COLO668 (cell line): ENCODE results near the gene CCDC66.
"Not testable (repeated sequence)": the region's sequence is repeated elsewhere in the genome, so short reads cannot be mapped to it uniquely, and the experiment has no call there.

ENCODE experiments used
- DNase-seq: peaks from one replicate; lab custom pipeline; 2025; ENCODE audit not compliant: unreplicated experiment; lab: John Stamatoyannopoulos, UW

CCDC66 gene

GRCh38 chr3:56556908-56557830 is at the start of gene CCDC66:
CCDC66 (plus strand) TSS chr3:56557175; CDS start chr3:56557243, 68 bp downstream.
- peak; percentile 88 for DNase-seq

- DNase-seq = no peak
Observed at GRCh38 chr3:56519641-56520040, 37.3 kb upstream of the CCDC66 start.

- no peak for DNase-seq
Observed at GRCh38 chr3:56522374-56522773, 34.6 kb upstream of the CCDC66 start.

GRCh38 chr3:56525291-56525690 is 31.7 kb upstream of the CCDC66 start:
- DNase-seq = no peak

- DNase-seq = no peak
Observed at GRCh38 chr3:56536735-56537134, 20.2 kb upstream of the CCDC66 start.

- peak; percentile 25 for DNase-seq
Observed at GRCh38 chr3:56547486-56547885, 9.5 kb upstream of the CCDC66 start.

- no peak for DNase-seq
Observed at GRCh38 chr3:56557831-56558170, 826 bp downstream of the CCDC66 start.

- no peak for DNase-seq
Observed at GRCh38 chr3:56573501-56573900, 16.5 kb downstream of the CCDC66 start.

GRCh38 chr3:56581941-56582340 is 25.0 kb downstream of the CCDC66 start:
- DNase-seq = not testable (repeated sequence)

- DNase-seq = not testable (repeated sequence)
Observed at GRCh38 chr3:56584275-56584674, 27.3 kb downstream of the CCDC66 start.

- no peak for DNase-seq
Observed at GRCh38 chr3:56590814-56591213, 33.8 kb downstream of the CCDC66 start.

GRCh38 chr3:56591262-56591661 is 34.3 kb downstream of the CCDC66 start:
- no peak for DNase-seq

GRCh38 chr3:56593455-56594158 is 36.6 kb downstream of the CCDC66 start:
- DNase-seq = no peak

GRCh38 chr3:56595975-56596840 is 39.2 kb downstream of the CCDC66 start:
- DNase-seq = no peak

- DNase-seq = not testable (repeated sequence)
Observed at GRCh38 chr3:56608479-56608878, 51.5 kb downstream of the CCDC66 start.

GRCh38 chr3:56610669-56611335 is 53.8 kb downstream of the CCDC66 start:
- no peak for DNase-seq

- DNase-seq = no peak
Observed at GRCh38 chr3:56611364-56611763, 54.4 kb downstream of the CCDC66 start.

- no peak for DNase-seq
Observed at GRCh38 chr3:56612146-56612545, 55.2 kb downstream of the CCDC66 start.

GRCh38 chr3:56613016-56613415 is 56.0 kb downstream of the CCDC66 start:
- no peak for DNase-seq

- DNase-seq = no peak
Observed at GRCh38 chr3:56616478-56617006, 59.6 kb downstream of the CCDC66 start.
